Medulla oblongata (tissue), 1 donor: ENCODE data around the gene ZNF630.
"Not testable (repeated sequence)": the region's sequence is repeated elsewhere in the genome, so short reads cannot be mapped to it uniquely, and the experiment has no call there.

Experiments
- DNase-seq: peaks from one replicate; pipeline ENCODE4 v3.0.0-alpha.2; 2015; ENCODE audit errors: extremely low spot score

ZNF630 gene

DNA sequence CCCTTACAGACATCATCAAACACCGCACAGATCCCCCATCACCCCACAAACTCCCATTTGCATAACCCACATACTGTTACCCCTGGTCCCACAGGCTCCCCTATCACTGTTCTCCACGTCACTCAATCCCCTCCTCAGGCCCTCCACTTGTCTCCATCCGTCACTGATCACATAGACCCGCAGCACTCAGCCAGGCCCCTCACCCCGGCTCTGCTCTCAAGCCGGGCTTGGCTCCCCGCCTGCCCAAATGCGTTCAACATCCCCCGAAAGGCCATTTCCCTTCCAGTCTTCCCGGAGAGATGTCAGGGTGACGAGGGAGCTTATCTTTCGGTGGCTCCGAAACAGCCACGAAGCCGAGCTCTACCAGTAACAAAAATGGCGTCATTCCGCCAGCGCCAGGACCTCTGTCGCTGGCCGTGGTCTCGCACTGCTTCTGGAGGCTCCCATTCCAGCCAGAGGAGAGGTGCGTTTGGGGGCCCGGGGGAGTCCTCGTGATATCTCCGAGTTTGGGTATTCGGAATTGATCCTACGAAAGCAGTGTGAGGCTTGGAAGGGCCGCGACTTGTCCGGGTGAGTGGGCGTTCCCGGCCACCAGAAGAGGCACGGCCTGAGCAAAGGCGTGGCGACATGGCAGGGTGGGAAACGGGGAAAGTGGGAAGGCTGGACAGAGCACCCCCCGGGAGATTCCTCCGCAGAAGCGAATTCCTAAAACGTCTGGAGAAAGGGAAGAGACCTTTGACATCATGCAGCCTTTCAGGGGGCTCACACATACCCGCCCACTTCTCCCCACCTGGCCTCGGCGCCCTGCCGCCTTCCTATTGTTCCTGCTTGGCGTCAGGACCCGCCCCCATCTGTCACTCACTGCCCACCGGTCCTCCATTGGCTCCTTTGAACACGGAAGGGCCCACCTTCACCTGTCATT is at the start of gene ZNF630:
Gene ZNF630, minus strand, starts transcription at position 577 of the 922 bp plus-strand sequence. CDS start 4,754 bp downstream, outside the sequence.
- peak; percentile 62 for DNase-seq

DNA sequence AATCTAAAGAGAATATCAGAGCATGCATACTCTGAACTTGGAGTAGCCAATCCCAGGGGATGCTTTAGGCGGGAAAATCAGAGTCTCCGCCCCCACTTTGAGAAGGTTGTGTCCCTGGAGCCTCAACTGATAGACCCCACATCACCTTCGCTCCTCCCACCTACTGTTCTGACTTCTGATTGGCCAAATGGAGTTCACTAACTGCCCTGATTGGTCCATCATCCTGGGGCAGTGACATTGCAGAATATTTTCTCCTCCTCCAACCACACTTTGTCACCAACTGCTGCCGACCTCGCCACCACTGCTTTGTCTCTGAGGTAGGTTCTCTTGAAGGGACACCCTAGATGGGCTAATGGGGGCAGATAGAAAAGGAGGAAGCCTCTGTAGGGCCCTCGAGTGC is 36.3 kb upstream of the ZNF630 start:
- DNase-seq = no peak

- DNase-seq = no peak
Measured at GRCh38 chrX:48102874-48103374, 31.5 kb upstream of the ZNF630 start.

- DNase-seq = no peak
Measured at GRCh38 chrX:48101443-48101842, 30.0 kb upstream of the ZNF630 start.

DNA sequence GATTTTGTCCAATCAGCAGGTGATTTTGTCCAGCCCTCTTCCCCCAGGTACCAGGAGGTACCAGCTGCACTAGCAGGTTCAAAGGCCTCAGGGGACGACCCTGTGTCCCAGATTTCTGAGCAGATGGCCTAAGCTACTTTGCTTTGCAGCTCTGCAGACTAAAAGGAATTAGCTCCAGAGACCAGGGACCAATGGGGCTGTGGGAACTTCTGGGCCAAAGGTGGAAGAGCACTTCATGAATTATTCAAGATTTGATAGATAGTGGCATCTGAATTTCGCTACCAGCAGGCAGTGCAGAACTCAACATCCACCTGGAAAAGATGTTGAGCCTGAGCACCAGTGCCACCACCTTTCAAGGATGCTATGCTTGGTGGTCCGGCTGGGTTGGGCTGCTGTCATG is 21.1 kb upstream of the ZNF630 start:
- not testable (repeated sequence) for DNase-seq

DNA sequence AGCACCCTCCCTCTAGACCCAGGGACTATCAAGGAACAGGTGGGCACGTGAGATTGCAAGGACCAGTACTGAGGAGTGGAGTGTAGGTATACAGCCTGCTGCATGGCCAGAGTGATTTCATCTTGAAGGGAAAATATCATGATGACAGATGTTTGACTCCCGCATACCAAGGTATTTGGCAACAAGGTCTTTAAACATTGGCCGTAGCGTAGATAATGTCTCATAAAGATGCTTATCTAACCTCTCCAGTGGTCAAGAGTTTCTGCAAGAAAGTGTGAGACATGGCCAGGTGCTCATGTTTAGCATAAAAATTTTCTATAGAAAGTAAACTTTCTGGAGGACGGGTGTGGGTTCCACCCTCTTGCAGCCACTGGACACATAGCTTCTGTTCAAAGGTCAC is 18.7 kb upstream of the ZNF630 start:
- DNase-seq = no peak

DNA sequence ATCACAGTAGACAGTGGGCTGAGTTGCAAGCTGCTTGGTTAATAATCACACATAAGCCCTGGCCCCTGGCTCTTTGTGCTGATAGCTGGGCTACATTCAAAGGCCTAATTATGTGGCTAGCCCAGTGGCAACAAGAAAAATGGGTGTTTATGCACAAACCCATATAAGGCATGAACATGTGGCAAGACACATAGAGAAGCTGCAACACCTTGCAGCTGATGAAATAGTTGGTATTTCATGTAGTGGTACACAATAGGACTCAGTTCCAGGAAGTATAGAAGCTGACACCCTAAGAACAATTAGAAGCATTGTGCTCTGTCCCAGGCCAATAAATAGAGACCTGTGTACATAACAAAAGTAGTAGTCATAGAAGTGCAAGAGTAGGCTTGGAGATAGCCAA is 14.6 kb upstream of the ZNF630 start:
- DNase-seq = peak; percentile 3

DNA sequence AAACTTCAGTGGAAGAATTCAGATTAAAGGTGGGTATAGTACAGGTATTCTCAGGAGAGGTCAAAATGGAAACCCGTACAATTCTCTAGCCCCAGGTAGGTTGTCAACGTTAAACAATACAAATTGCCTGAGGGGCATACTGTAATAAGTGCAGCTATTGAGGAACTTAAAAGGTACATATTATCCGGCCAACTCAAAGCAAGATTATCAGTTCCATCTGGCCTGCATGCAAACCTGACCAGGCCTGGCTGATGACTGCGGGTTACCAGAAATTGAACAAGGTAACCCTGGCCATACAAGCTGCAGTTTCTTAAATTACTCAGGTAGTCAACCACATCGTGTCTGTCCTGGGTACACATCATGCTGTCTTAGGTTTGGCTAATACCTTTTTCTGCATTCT is 12.3 kb upstream of the ZNF630 start:
- no peak for DNase-seq

- peak; percentile 55 for DNase-seq
Measured at GRCh38 chrX:48083212-48083611, 11.8 kb upstream of the ZNF630 start.

DNA sequence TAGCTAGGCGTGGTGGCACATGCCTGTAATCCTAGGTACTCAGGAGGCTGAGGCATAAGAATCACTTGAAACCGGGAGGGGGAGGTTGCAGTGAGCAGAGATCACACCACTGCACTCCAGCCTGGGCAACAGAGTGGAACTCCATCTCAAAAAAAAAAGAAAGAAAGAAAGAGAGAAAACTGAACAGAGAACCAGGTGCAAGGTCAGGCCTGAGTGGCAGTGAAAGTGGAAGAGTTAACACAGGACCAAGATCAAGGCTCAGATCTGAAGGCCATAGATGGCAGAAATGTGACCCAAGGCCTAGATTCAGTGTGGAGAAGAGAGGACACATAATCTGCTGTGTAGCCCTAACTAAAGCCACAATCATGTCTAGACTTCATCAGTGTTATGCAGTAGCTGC is 4.9 kb upstream of the ZNF630 start:
- no peak for DNase-seq

DNA sequence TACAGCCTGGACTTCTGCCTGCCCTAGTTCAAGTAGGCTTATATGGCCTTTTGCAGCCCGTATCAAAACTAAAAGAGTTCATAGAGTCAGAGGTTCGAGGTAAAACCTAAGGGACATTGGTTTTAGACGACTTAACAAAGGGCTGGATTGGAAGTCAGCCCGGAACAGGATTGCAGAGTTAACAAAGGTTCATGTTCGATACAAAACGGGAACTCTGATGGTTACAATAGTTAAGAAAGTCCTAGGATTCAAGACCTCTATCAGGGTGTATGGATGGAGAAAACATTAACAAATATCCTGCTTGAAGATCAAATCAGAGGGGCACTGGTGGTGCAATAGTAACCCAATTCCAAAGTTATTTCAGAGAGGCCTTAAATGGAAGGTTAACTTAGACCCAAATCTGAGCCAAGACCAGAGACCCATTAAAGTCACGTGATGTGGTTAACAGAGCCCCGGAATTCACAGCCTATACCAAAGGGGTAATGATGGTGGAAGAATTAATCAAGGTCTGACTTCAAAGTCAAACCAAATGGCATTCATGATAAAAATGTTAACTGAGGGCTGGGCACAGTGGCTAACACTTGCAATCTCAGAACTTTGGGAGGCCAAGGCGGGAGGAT is 656 bp upstream of the ZNF630 start:
- DNase-seq = no peak

GRCh38 chrX:48068096-48068887 is 3.1 kb downstream of the ZNF630 start:
- DNase-seq = no peak

- DNase-seq = no peak
Measured at GRCh38 chrX:48064261-48064660, 7.2 kb downstream of the ZNF630 start.

- no peak for DNase-seq
Measured at GRCh38 chrX:48059296-48059639, 12.2 kb downstream of the ZNF630 start.

DNA sequence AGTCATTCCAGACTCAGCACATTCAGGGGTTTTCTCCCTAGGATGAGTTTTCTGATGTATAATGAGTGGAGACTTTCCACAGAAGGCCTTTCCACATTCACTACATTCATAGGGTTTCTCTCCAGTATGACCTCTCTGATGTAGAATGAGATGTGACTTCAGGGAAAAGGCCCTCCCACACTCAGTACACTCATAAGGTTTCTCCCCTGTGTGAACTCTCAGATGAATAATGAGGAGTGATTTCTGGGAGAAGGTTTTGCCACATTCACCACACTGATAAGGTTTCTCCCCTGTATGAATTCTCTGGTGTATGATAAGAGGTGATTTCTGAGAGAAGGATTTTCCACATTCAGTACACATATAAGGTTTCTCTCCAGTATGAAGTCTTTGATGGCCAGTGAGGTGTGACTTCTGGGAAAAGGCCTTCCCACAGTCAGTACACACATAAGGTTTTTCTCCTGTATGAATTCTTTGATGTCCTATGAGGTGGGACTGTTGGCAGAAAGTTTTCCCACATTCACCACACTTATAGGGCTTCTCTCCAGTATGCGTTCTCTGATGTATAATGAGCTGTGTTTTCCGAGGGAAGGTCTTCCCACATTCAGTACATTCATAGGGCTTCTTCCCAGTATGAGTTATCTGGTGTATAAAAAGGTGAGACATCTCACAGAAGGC is 12.7 kb downstream of the ZNF630 start:
- no peak for DNase-seq

DNA sequence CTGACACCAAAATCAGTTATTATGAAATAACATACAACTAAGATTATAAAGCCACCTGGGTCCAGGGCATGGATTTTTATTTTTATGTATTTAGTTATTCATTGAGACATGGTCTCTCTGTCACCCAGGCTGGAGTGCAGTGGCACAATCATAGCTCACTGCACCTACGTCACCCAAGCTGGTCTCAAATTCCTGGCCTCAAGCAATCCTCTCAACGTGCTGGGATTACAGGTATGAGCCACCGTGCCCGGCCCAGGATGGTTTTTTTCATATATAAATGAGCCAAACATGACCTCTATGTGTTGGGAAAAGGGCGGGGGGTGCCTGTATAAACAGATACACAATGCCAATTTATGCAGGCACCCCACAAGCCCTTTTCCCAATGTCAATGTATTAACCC is 24.6 kb downstream of the ZNF630 start:
- no peak for DNase-seq

GRCh38 chrX:48045410-48046311 is 25.8 kb downstream of the ZNF630 start:
- DNase-seq = no peak

DNA sequence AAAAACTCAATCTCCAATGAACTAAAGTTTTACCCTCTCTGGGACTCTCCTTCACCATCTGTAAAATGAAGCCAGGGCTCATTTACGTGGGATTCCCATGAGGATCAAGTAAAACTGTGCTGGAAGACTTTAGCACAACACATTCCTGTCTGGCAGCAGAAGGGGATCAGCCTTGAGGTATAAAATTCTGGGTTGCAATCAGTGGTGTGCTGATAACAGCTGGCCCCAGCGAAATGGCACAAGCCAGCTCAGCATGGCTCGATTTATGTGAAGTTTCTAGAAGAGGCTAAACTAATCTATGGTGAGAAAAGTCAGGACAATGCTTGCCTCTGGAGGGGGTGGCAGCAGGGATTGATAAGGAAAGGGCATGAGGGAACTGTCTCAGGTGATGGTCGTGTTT is 28.4 kb downstream of the ZNF630 start:
- DNase-seq = no peak

DNA sequence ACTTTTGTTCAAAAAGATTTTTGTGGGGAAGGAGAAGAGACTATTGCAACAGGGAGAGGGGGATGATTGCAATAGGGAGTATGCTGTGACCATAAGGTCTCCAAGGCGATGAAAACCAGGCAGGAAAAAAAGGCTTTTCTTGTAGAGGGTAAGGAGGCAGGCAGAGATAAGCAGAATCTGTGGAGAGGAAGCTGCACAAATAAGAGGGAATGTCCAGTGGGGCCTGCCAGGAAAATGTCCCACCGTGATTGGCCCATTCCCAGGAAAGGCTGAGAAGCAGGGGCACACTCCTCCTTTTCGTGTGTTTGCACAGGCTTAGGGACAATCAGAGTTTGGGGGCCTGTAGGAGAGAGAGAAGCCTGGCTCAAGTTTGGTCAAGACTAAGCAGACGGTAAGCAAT is 35.5 kb downstream of the ZNF630 start:
- no peak for DNase-seq

GRCh38 chrX:48030641-48031173 is 40.7 kb downstream of the ZNF630 start:
- DNase-seq = not testable (repeated sequence)
